HepG2 (cell line): ENCODE data around the gene PCNA. TPM values are rescaled to one million over a fixed set of nuclear protein-coding genes. Genes with fewer than 3 reads are reported as not detected.
A peak's percentile ranks its signal among the peaks of the same experiment; 100 is the strongest.

Experiments
- ATAC-seq: fragments of 200-7000 bp; cut with Tn5 transposase; 3 replicates; pipeline ENCODE4 v1.9.1; 2020; ENCODE audit warnings: mild to moderate bottlenecking, moderate library complexity
- BruUV-seq: library from RNA; stranded (reverse); fragments of 400-500 nt; replicated peaks from 2 replicates; lab custom pipeline; 2021; lab: Mats Ljungman, UMichigan
- CTCF ChIA-PET: fragments of 300-600 bp; formaldehyde crosslinking; extraction: SDS; loops from one replicate; lab custom pipeline; 2021; ENCODE audit warnings: low total read pairs, inconsistent platforms, low intra/inter-chr PET ratio; lab: Yijun Ruan, JAX
- POLR2A ChIA-PET: fragments of 350-600 bp; sonication (Branson Sonifier 250); formaldehyde crosslinking; loops from one replicate; lab custom pipeline; 2020; ENCODE audit warnings: antibody characterized with exemption, inconsistent platforms; lab: Yijun Ruan, JAX
- DNase-seq: peaks from one replicate; pipeline ENCODE4 v3.0.0-alpha.2; 2015; ENCODE audit warnings: low spot score
- FAIRE-seq: peaks from 3 replicates; lab custom pipeline; 2011; peaks lifted over from hg19 to GRCh38; lab: Jason Lieb, UNC
- H2AFZ ChIP-seq: one replicate; pipeline ENCODE4 v1.6.1; 2011; ENCODE audit warnings: low read length, inconsistent platforms
- H3K27ac ChIP-seq: fragments of 300-600 bp; 3 replicates; pipeline ENCODE4 v1.8.0; 2011; ENCODE audit warnings: mixed run types, mild to moderate bottlenecking, mixed read lengths, low read length, inconsistent platforms; ENCODE audit not compliant: insufficient read depth; ENCODE audit errors: extremely low read length
- H3K27me3 ChIP-seq, 2 experiments: fragments of 200-600 bp in 1 of 2; 2 replicates in 1 of 2; 3 replicates in 1 of 2; pipeline versions ENCODE4 v1.6.0 to v1.8.0; 2011; ENCODE audit warnings: low read length in 2 of 2, mild to moderate bottlenecking in 2 of 2, moderate library complexity in 2 of 2, inconsistent platforms in 1 of 2; ENCODE audit not compliant: insufficient read depth in 2 of 2, control insufficient read depth in 1 of 2
- H3K36me3 ChIP-seq, 2 experiments: fragments of 200-600 bp in 1 of 2; replicated peaks in 1 of 2; 2 replicates in 1 of 2; 3 replicates in 1 of 2; pipeline versions ENCODE4 v1.5.1 to v1.8.0; 2011; ENCODE audit warnings: low read length in 2 of 2, inconsistent platforms in 1 of 2; ENCODE audit not compliant: insufficient read depth in 2 of 2, control insufficient read depth in 1 of 2
- H3K4me1 ChIP-seq: 2 replicates; pipeline ENCODE4 v1.5.1; 2012; ENCODE audit warnings: low read length, inconsistent platforms; ENCODE audit not compliant: insufficient read depth
- H3K4me2 ChIP-seq: 2 replicates; pipeline ENCODE4 v1.6.0; 2011; ENCODE audit warnings: low read depth, low read length, inconsistent platforms
- H3K4me3 ChIP-seq, 3 experiments: fragments of 200-600 bp in 1 of 3; sonication (generic), shearing (Covaris generic) in 1 of 3; replicated peaks in 1 of 3; 2 replicates each; pipeline ENCODE4 v1.5.1; 2011 to 2016; ENCODE audit warnings: low read length in 3 of 3, inconsistent platforms in 2 of 3, low read depth in 2 of 3, mild to moderate bottlenecking in 2 of 3, control low read depth in 1 of 3, mixed read lengths in 1 of 3; ENCODE audit not compliant: insufficient read depth in 1 of 3
- H3K79me2 ChIP-seq: one replicate; pipeline ENCODE4 v1.6.1; 2011; ENCODE audit warnings: low read length, inconsistent platforms; ENCODE audit not compliant: insufficient read depth
- H3K9ac ChIP-seq: 2 replicates; pipeline ENCODE4 v1.6.0; 2011; ENCODE audit warnings: mild to moderate bottlenecking, low read depth, low read length, inconsistent platforms; ENCODE audit not compliant: insufficient read depth
- H3K9me3 ChIP-seq: 2 replicates; pipeline ENCODE4 v1.5.1; 2012; ENCODE audit warnings: mild to moderate bottlenecking, low read length
- H4K20me1 ChIP-seq: 2 replicates; pipeline ENCODE4 v1.6.0; 2011; ENCODE audit warnings: inconsistent platforms, mild to moderate bottlenecking, low read length, moderate library complexity; ENCODE audit not compliant: insufficient read depth
- AFF4 ChIP-seq: sonication (generic); formaldehyde crosslinking; IDR thresholded peaks from 2 replicates; pipeline ENCODE4 v1.4.0; 2020; ENCODE audit warnings: missing genetic modification reagents
- KDM5A ChIP-seq: fragments of 200-600 bp; sonication (generic); IDR thresholded peaks from 2 replicates; pipeline ENCODE4 v1.7.0; 2018; ENCODE audit warnings: antibody characterized with exemption, mild to moderate bottlenecking, low read length, borderline replicate concordance
- MIER3 ChIP-seq: IDR thresholded peaks from 2 replicates; pipeline ENCODE4 v1.6.1; 2016; ENCODE audit warnings: missing compliant biosample characterization, borderline replicate concordance
- NAIF1 ChIP-seq: sonication (generic); formaldehyde crosslinking; IDR thresholded peaks from 2 replicates; pipeline ENCODE4 v1.5.0; 2020; ENCODE audit warnings: mild to moderate bottlenecking, missing genetic modification reagents, borderline replicate concordance
- NR1H2 ChIP-seq: sonication (generic); formaldehyde crosslinking; IDR thresholded peaks from 2 replicates; pipeline ENCODE4 v1.8.1; 2022; ENCODE audit warnings: low read depth, missing genetic modification reagents, borderline replicate concordance
- NRL ChIP-seq: sonication (generic); formaldehyde crosslinking; IDR thresholded peaks from 2 replicates; pipeline ENCODE4 v1.5.0; 2020; ENCODE audit warnings: missing genetic modification reagents, mild to moderate bottlenecking, moderate library complexity, borderline replicate concordance
- POGK ChIP-seq: sonication (generic); formaldehyde crosslinking; conservative IDR thresholded peaks from 2 replicates; pipeline ENCODE4 v1.8.0; 2022; ENCODE audit warnings: mild to moderate bottlenecking, moderate library complexity, missing genetic modification reagents
- RARA ChIP-seq: IDR thresholded peaks from 2 replicates; pipeline ENCODE4 v1.6.1; 2016; ENCODE audit warnings: missing genetic modification reagents, missing compliant biosample characterization
- ZBTB26 ChIP-seq: IDR thresholded peaks from 2 replicates; pipeline ENCODE4 v1.6.1; 2016; ENCODE audit warnings: missing compliant biosample characterization, missing genetic modification reagents, borderline replicate concordance
- ZNF235 ChIP-seq: sonication (generic); formaldehyde crosslinking; IDR thresholded peaks from 2 replicates; pipeline ENCODE4 v1.8.1; 2023; ENCODE audit warnings: mild to moderate bottlenecking, missing genetic modification reagents, borderline replicate concordance
- ZNF326 ChIP-seq: sonication (generic); formaldehyde crosslinking; IDR thresholded peaks from 2 replicates; pipeline ENCODE4 v1.4.0; 2020; ENCODE audit warnings: missing genetic modification reagents, borderline replicate concordance
- ZNF362 ChIP-seq: sonication (generic); formaldehyde crosslinking; IDR thresholded peaks from 2 replicates; pipeline ENCODE4 v1.4.0; 2020; ENCODE audit warnings: missing genetic modification reagents, mild to moderate bottlenecking, borderline replicate concordance
- WGBS: methylation state at CpG from one replicate; pipeline ENCODE4 v1.1.6; 2017; ENCODE audit warnings: low lambda C conversion rate; 5-methylcytosine and 5-hydroxymethylcytosine counted together
- in situ Hi-C: cut with HindIII; loops from 2 replicates; pipeline ENCODE4 v1.10.0; 2017; ENCODE audit warnings: low pct_unique_long_range_greater_than_20kb; ENCODE audit not compliant: extremely low pct_ligation_motif_present
- intact Hi-C: fragments of 100-400 bp; cut with micrococcal nuclease; formaldehyde crosslinking; loops from one replicate; pipeline ENCODE4 v1.10.0; 2022; ENCODE audit not compliant: unreplicated experiment
- polyA plus RNA-seq, 8 experiments: library from polyadenylated mRNA; depleted of rRNA in 3 of 8; stranded (reverse) in 7 of 8; unstranded in 1 of 8; fragments of >200 nt; fragmentation: Illumina TruSeq in 4 of 8; extraction: Trizol in 4 of 8; gene quantifications; 2 replicates each; pipeline versions ENCODE4 v1.2.1 to v1.2.3, GENCODE V29; 2011 to 2016; ENCODE audit warnings: low read depth in 4 of 8, missing spikeins in 1 of 8, mixed read lengths in 1 of 8; ENCODE audit not compliant: insufficient read depth in 1 of 8
- total RNA-seq, 5 experiments: library from RNA; depleted of rRNA; stranded (reverse); fragments of >200 nt; fragmentation: Illumina TruSeq; extraction: Trizol; gene quantifications; 2 replicates each; pipeline ENCODE4 v1.2.3, GENCODE V29; 2016; ENCODE audit warnings: low read depth in 1 of 5

The PCNA gene
- total and polyA plus RNA-seq, 2 of the 13 experiments (the other 11 are each of a cell fraction or from before 2014, with no cell fraction given) = 229 to 655 TPM

GRCh38 chr20:5153612-5154542, 34.1 kb upstream of the PCNA start (continued):
- 0 out of 2 replicates have a peak, but pooled peaks have one; percentile 25 for TF ChIP-seq POGK
- no peak for TF ChIP-seq RARA (CRISPR knock-in tag)
- no peak for TF ChIP-seq NR1H2 (CRISPR knock-in tag)
- TF ChIP-seq MIER3 (CRISPR knock-in tag) = no peak
- TF ChIP-seq ZNF326 (CRISPR knock-in tag) = no peak

DNA sequence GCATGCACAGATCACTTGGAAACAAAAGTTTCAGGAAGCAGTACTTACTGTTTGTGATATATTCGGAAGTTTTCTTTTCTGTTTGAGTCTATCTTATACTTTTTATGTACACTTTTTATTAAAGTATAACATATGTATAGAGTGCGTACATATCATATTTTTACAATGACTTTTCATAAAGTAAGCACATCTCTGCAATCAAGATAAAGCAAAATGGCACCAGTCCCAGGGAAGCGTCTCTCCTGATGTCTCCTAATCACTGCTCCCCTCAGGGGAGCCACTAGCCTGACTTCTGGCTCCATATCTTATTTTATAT, 33.4 kb upstream of the PCNA start:
- in situ Hi-C loops = no loop called here
- H3K4me3 ChIP-seq = peak overlapping the region in 2 of 3 experiments; percentile 24 to 56; a peak in 2 of 6 replicates
- DNase-seq (no peak), ATAC-seq (peak; percentile 15), FAIRE-seq (no peak)
- 19% methylated on average over 3 of the region's 3 CpGs for WGBS
- H4K20me1 ChIP-seq = no peaks in the 10 kb centered on the region
- ChIA-PET POLR2A (interaction anchor here (0.7 to 12.0 kb wide), 12 partner anchors 10 to 469 kb away, joined by 3 to 176 read pairs (median 6); partner anchors contain the start of genes CDS2 and PCNA), CTCF (no interaction called here)
- intact Hi-C loops = loop anchor here (1.0 to 2.0 kb wide), 2 partner anchors 27 to 40 kb away; no protein-coding TSS in a partner anchor
- BruUV-seq = TSS peak; percentile 34
- peaks cover 97% of the 10 kb centered on the region for H3K4me1 ChIP-seq
- no peaks in the 10 kb centered on the region for H3K36me3 ChIP-seq
- no peak overlapping the region for H2AFZ ChIP-seq
- H3K27ac ChIP-seq = peak overlapping the region; percentile 94
- peak overlapping the region; percentile 81 for H3K4me2 ChIP-seq
- no peaks in the 10 kb centered on the region for H3K27me3 ChIP-seq
- H3K9ac ChIP-seq = peak overlapping the region; percentile 70
- no peaks in the 10 kb centered on the region for H3K9me3 ChIP-seq
- peaks cover 84% of the 10 kb centered on the region for H3K79me2 ChIP-seq
- no peak for TF ChIP-seq ZBTB26 (CRISPR knock-in tag)
- no peak for TF ChIP-seq NRL (CRISPR knock-in tag)
- TF ChIP-seq AFF4 = 0 out of 2 replicates have a peak, but pooled peaks have one; percentile 10
- 0 out of 2 replicates have a peak, but pooled peaks have one; percentile 31 for TF ChIP-seq KDM5A
- no peak for TF ChIP-seq ZNF362 (CRISPR knock-in tag)
- peak; percentile 4; the same call in 1 of the 2 replicates for TF ChIP-seq NAIF1 (CRISPR knock-in tag)
- TF ChIP-seq ZNF235 (CRISPR knock-in tag) = no peak
